ENCODE results near the gene SULT1A2.
"Not testable (repeated sequence)": the region's sequence is repeated elsewhere in the genome, so short reads cannot be mapped to it uniquely, and the experiment has no call there.

The SULT1A2 gene

DNA sequence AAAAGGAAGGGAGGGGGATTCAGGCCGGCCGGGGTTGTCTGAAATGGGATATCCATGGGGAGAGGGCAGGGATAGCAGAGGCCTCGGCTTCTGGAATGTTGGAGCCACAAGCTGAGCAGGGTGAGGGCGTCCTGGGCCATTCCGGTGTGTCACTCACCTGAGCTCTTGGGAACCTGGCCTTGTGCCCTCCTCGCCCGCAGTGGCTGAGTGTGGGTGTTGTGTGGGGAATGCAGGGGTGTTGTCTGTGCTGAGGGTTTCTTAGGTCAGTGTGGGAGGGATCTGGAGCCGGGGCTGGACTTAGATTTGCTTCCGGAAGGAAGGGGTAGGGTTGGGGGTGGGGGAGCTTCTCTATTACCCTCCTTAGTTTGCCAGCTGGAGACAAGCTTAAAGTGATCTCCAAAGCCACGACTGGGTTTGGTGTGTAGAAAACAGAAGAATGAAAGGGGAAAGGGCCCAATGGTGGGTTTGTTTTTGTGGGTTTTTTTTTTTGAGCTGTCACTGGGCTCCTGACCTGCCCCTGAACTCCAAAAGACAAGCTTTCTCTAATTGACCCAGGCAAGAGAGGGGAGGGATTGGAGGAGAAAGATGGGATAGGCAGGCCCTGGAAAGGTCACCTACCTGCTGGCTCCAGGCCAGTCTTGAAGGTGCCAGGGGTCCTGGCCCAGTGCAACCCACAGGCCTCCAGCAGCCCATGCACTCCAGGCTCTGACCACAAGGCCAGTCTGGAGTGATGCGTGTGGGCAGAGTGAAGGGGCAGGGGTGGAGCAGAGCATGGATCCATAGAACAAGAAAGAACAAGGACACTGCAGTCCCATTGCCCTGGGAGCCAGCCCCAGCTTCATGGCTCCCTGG is at the start of gene SULT1A2:
Gene SULT1A2 (minus strand): TSS at position 211 of the 852 bp plus-strand sequence. CDS start 1,120 bp downstream, outside the sequence.
- no peak for DNase-seq

GRCh38 chr16:28639959-28640358 is 43.1 kb upstream of the SULT1A2 start:
- DNase-seq, result not testable (repeated sequence)

GRCh38 chr16:28638359-28638758 is 41.5 kb upstream of the SULT1A2 start:
- not testable (repeated sequence) for DNase-seq

- DNase-seq, result not testable (repeated sequence)
Measured at GRCh38 chr16:28637765-28638164, 40.9 kb upstream of the SULT1A2 start, which contains the start of gene NPIPB8. TSS of gene NPIPB8 (plus strand) at chr16:28638065. CDS start at chr16:28638361, 296 bp downstream.

- not testable (repeated sequence) for DNase-seq
Measured at GRCh38 chr16:28636093-28636823, 39.4 kb upstream of the SULT1A2 start.

- not testable (repeated sequence) for DNase-seq
Measured at GRCh38 chr16:28630905-28631304, 34.1 kb upstream of the SULT1A2 start.

DNA sequence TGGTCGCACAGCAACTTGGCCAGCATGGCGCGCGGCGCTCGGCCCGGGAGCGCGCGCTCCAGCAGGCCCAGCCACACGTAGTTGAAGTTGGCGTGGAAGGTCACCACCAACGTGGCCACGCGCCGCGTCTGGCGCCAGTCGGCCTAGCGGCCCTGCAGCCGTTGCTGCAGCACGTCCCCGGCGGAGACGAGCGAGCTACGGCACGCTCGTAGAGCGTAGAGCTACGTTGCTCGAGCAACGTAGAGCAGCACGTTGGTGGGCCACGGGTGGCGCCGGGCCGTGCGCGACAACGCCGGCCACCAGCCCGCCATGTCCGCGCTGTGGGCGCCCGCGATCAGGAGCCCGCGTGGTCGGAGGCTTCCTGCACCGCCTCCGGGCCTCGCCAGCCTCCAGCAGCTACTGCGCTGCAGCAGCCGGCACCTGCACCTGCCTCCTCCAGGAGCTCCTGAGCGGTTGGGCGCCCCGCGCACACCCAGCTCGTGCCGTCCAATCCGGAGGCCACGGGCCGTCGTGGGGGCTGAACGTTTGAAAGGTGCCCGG is 26.4 kb upstream of the SULT1A2 start:
- peak; percentile 88 for DNase-seq

GRCh38 chr16:28622532-28623171 is 25.8 kb upstream of the SULT1A2 start:
- DNase-seq, result not testable (repeated sequence)

DNA sequence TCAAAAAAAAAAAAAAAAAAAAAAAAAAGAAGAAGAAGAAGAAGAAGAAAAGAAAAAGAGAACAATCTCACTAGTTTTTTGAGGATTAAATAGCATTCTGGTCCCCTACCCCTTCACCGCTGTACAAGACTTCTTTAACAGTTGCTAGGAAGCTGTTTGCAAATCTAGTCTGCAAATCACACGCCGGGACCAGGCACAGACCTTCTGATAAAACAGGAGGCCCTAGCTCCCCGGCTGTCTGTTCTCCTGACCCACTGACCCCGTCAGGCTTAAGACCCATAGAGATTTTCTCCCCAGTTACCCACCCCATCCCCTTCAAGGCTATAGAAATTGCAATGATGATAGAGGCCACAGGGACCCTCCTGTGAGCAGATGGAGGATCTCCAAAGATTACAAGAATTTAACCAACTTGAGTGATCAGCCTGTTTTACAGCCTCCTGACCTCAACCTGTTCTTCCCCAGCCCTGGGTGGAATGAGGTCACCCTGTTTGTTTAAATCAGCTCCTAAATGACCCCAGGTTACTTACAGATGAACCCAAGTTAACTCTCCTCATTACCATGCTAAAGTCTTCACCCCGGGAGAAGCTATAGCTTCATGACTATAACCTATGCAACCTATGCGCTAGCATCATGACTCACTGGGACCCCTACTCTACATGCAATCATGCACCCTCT is 24.8 kb upstream of the SULT1A2 start:
- DNase-seq, result no peak

DNA sequence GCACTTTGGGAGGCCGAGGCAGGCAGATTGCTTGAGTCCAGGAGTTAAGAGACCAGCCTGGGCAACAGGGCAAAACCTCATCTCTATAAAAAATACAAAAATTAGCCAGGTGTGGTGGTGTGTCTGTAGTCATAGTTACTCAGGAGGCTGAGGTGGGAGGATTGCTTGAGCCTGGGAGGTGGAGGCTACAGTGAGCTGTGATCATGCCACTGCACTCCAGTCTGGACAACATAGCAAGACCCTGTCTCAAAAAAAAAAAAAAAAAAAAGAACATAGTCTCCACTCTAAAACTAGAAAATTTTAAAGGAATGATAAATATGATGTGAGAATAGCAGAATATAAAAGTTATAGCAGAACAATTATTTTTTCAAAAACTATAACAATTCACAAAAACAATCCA is 23.5 kb upstream of the SULT1A2 start:
- not testable (repeated sequence) for DNase-seq

GRCh38 chr16:28617874-28618273 is 21.0 kb upstream of the SULT1A2 start:
- DNase-seq, result no peak

GRCh38 chr16:28616636-28617035 is 19.8 kb upstream of the SULT1A2 start:
- DNase-seq, result no peak

- DNase-seq, result not testable (repeated sequence)
Measured at GRCh38 chr16:28616224-28616577, 19.4 kb upstream of the SULT1A2 start.

DNA sequence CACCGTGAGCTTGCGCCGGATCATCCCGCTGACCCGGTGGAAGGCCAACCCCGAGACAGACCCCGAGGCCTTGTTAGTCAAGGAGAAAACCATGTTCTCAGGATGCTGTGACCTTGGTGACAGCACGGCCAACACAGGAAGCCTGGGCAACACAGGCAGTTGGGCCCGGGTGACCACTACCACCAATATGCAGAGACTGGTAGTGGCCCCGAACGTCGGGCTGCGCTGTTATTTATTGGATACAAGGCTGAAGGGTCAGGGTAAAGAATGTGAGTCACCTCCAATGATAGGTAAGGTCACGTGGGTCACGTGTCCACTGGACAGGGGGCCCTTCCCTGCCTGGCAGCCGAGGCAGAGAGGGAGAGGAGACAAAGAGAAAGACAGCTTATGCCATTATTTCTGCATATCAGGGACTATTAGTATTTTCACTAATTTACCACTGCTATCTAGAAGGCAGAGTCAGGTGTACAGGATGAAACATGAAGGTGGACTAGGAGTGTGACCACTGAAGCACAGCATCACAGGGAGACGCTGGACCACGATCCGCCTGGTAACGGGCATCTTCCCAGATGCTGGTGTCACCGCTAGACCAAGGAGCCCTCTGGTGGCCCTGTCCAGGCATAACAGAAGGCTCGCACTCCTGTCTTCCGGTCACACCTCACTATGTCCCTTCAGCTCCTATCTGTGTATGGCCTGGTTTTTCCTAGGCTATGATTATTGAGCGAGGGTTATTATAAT is 18.8 kb upstream of the SULT1A2 start:
- DNase-seq, result peak; percentile 29

- not testable (repeated sequence) for DNase-seq
Measured at GRCh38 chr16:28614561-28614960, 17.7 kb upstream of the SULT1A2 start.

- not testable (repeated sequence) for DNase-seq
Measured at GRCh38 chr16:28613912-28614311, 17.1 kb upstream of the SULT1A2 start.

DNA sequence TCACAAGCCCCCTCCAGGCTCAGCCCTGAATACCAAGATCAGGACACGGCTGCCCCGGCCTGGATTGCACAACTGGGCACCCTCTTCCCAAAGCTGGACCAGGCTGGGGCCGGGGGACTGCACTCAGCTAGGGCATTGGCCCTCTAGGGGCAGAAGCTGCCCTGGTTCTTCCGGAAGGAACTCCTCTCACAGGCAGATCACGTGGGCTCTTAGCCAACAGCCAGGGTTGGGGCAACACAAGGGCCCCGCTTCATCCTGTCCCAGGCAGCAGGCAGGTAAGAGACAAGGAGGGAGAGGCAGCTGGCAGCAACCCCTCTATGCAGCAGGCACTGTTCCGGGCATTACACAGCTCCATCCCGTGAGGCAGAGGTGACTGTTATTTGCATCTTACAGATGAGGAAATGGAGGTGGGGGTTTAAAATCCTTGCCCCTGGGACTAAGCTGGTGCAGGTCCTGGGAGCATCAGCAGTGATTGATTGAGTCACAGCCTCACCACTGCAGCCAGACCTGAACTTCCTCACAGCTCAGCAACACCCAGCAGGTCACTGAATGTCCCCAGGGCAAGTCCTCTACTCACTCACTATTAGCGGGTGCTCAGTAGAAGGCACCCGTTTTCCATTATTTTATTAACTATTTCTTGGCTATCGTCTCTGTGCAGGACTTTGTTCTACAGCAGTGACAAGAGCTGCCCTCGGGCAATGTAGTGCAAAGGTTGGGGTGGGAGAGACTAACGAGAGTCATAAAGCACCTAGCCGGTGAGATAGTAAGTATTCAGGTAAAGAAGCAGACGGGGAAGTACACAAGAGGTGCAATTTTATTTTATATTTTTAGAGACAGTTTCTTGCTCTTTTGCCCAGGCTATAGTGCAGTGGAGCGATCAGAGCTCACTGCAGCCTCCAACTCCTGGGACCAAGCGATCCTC is 15.8 kb upstream of the SULT1A2 start:
- DNase-seq, result not testable (repeated sequence)

GRCh38 chr16:28610595-28611191 is 13.8 kb upstream of the SULT1A2 start:
- no peak for DNase-seq

DNA sequence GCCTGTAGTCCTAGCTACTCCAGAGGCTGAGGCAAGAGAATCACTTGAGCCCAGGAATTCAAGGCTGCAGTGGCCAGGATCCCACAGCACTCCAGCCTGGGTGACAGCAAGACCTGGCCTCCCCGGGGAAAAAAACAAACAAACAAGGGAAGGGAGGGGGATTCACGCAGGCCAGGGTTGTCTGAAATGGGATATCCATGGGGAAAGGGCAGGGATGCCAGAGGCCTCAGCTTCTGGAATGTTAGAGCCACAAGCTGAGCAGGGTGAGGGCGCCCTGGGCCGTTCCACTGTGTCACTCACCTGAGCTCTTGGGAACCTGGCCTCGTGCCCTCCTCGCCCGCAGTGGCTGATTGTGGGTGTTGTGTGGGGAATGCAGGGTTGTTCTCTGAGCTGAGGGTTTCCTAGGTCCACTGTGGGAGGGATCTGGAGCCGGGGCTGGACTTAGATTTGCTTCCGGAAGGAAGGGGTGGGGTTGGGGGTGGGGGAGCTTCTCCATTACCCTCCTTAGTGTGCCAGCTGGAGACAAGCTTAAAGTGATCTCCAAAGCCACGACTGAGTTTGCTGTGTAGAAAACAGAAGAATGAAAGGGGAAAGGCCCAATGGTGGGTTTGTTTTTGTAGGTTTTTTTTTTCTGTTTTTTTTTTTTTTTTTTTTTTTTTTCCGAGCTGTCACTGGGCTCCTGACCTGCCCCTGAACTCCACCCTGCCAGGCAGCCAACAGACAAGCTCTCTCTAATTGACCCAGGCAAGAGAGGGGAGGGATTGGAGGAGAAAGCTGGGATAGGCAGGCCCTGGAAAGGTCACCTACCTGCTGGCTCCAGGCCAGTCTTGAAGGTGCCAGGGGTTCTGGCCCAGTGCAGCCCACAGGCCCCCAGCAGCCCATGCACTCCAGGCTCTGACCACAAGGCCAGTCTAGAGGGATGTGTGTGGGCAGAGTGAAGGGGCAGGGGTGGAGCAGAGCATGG is 13.1 kb upstream of the SULT1A2 start, which contains the start of gene SULT1A1:
Gene SULT1A1 (minus strand): TSS at position 414 of the 964 bp plus-strand sequence. CDS start 1,189 bp downstream, outside the sequence.
- DNase-seq, result no peak
